Liver (tissue), 9 donors: ENCODE results near the gene RARRES2. TPM values are rescaled to one million over a fixed set of nuclear protein-coding genes. Genes with fewer than 3 reads are reported as not detected.
A peak's percentile ranks its signal among the peaks of the same experiment; 100 is the strongest.

Experiments
- DNase-seq: peaks from one replicate; pipeline ENCODE4 v3.0.0-alpha.2; 2017; ENCODE audit warnings: low spot score
- H3K27ac ChIP-seq, 2 donors: one replicate each; pipeline ENCODE4 v1.7.0; 2013; ENCODE audit warnings: inconsistent platforms in 2 of 2, low read length in 2 of 2, control low read depth in 1 of 2, low read depth in 1 of 2, mild to moderate bottlenecking in 1 of 2
- H3K27me3 ChIP-seq, 4 donors: one replicate each; pipeline versions ENCODE4 v1.6.1 to v1.7.0; 2013; ENCODE audit warnings: low read length in 3 of 4, inconsistent platforms in 1 of 4, mild to moderate bottlenecking in 1 of 4, moderate library complexity in 1 of 4; ENCODE audit not compliant: control insufficient read depth in 4 of 4, insufficient read depth in 4 of 4
- H3K36me3 ChIP-seq, 4 donors: one replicate each; pipeline versions ENCODE4 v1.6.1 to v1.7.0; 2013; ENCODE audit warnings: low read length in 3 of 4, mild to moderate bottlenecking in 3 of 4, low read depth in 1 of 4, moderate library complexity in 1 of 4; ENCODE audit not compliant: control insufficient read depth in 4 of 4, insufficient read depth in 3 of 4
- H3K4me1 ChIP-seq, 4 donors: one replicate each; pipeline versions ENCODE4 v1.6.1 to v1.7.0; 2013; ENCODE audit warnings: low read length in 3 of 4, mild to moderate bottlenecking in 3 of 4, moderate library complexity in 1 of 4; ENCODE audit not compliant: control insufficient read depth in 4 of 4, insufficient read depth in 4 of 4
- H3K4me3 ChIP-seq, 3 donors: one replicate each; pipeline versions ENCODE4 v1.6.1 to v1.7.0; 2013; ENCODE audit warnings: low read length in 3 of 3, control low read depth in 1 of 3, low read depth in 1 of 3, mild to moderate bottlenecking in 1 of 3
- H3K9ac ChIP-seq, 2 donors: one replicate each; pipeline ENCODE4 v1.7.0; 2013; ENCODE audit warnings: low read length in 2 of 2, mild to moderate bottlenecking in 2 of 2, moderate library complexity in 2 of 2, control low read depth in 1 of 2, low read depth in 1 of 2
- H3K9me3 ChIP-seq, 4 donors: one replicate each; pipeline versions ENCODE4 v1.6.1 to v1.7.0; 2013; ENCODE audit warnings: low read length in 3 of 4; ENCODE audit not compliant: control insufficient read depth in 4 of 4
- EGR1 ChIP-seq, 2 donors: IDR thresholded peaks; 2 replicates each; pipeline ENCODE4 v1.6.1; 2016 to 2018; ENCODE audit warnings: antibody characterized with exemption in 2 of 2, low read depth in 2 of 2
- FOXA1 ChIP-seq: IDR thresholded peaks from 2 replicates; pipeline ENCODE4 v1.6.1; 2016; ENCODE audit warnings: antibody characterized with exemption
- FOXA2 ChIP-seq: IDR thresholded peaks from 2 replicates; pipeline ENCODE4 v1.6.1; 2016; ENCODE audit warnings: antibody characterized with exemption
- GABPA ChIP-seq, 2 donors: IDR thresholded peaks in 1 of 2; conservative IDR thresholded peaks in 1 of 2; 2 replicates each; pipeline ENCODE4 v1.6.1; 2016; ENCODE audit warnings: antibody characterized with exemption in 2 of 2, mild to moderate bottlenecking in 1 of 2, moderate library complexity in 1 of 2
- HNF4A ChIP-seq, 2 donors: conservative IDR thresholded peaks; 2 replicates each; pipeline ENCODE4 v1.6.1; 2016; ENCODE audit warnings: antibody characterized with exemption in 2 of 2, mild to moderate bottlenecking in 2 of 2
- HNF4G ChIP-seq: IDR thresholded peaks from 2 replicates; pipeline ENCODE4 v1.6.1; 2016; ENCODE audit warnings: antibody characterized with exemption
- JUND ChIP-seq, 2 donors: IDR thresholded peaks; 2 replicates each; pipeline ENCODE4 v1.6.1; 2016; ENCODE audit warnings: antibody characterized with exemption in 2 of 2
- NR2F2 ChIP-seq: IDR thresholded peaks from 2 replicates; pipeline ENCODE4 v1.6.1; 2016; ENCODE audit warnings: antibody characterized with exemption
- RAD21 ChIP-seq, 2 donors: IDR thresholded peaks; 2 replicates each; pipeline ENCODE4 v1.6.1; 2016; ENCODE audit warnings: antibody characterized with exemption in 2 of 2, mild to moderate bottlenecking in 2 of 2
- REST ChIP-seq: IDR thresholded peaks from 2 replicates; pipeline ENCODE4 v1.6.1; 2016; ENCODE audit warnings: antibody characterized with exemption, mild to moderate bottlenecking
- RXRA ChIP-seq, 2 donors: IDR thresholded peaks; 2 replicates each; pipeline ENCODE4 v1.6.1; 2017 to 2018; ENCODE audit warnings: antibody characterized with exemption in 2 of 2, mild to moderate bottlenecking in 1 of 2
- SP1 ChIP-seq: IDR thresholded peaks from 2 replicates; pipeline ENCODE4 v1.6.1; 2018; ENCODE audit warnings: antibody characterized with exemption, mild to moderate bottlenecking
- TAF1 ChIP-seq: conservative IDR thresholded peaks from 2 replicates; pipeline ENCODE4 v1.6.1; 2016; ENCODE audit warnings: antibody characterized with exemption, mild to moderate bottlenecking
- YY1 ChIP-seq: IDR thresholded peaks from 2 replicates; pipeline ENCODE4 v1.6.1; 2016; ENCODE audit warnings: antibody characterized with exemption, mild to moderate bottlenecking
- WGBS: extraction: QIAGEN DNeasy Blood & Tissue Kit; methylation state at CpG from one replicate; pipeline ENCODE4 v1.1.7; 2013; 5-methylcytosine and 5-hydroxymethylcytosine counted together
- polyA plus RNA-seq, 2 donors: library from polyadenylated mRNA; stranded (reverse) in 1 of 2; unstranded in 1 of 2; fragments of 200-250 nt in 1 of 2; fragments of >200 nt in 1 of 2; fragmentation: Nextera tagmentation in 1 of 2; extraction: Ambion mirVana in 1 of 2; gene quantifications; one replicate each; pipeline versions ENCODE4 v1.2.1 to v1.2.3, GENCODE V29; 2013 to 2015
- total RNA-seq, 2 donors: library from RNA; depleted of rRNA; stranded (reverse); fragments of >200 nt; gene quantifications; one replicate each; pipeline ENCODE4 v1.2.3, GENCODE V29; 2014
- TF ChIP-seq, protein P1 (sequence below): IDR thresholded peaks from 2 replicates; pipeline ENCODE4 v1.6.1; 2016; ENCODE audit warnings: antibody characterized with exemption
- TF ChIP-seq, protein P2 (sequence below): IDR thresholded peaks from 2 replicates; pipeline ENCODE4 v1.6.1; 2016; ENCODE audit warnings: antibody characterized with exemption
- TF ChIP-seq, protein P3 (sequence below): fragments of 150-350 bp; IDR thresholded peaks from 2 replicates; pipeline ENCODE4 v1.5.1; 2017; ENCODE audit warnings: improper control_type of control experiment, low read depth, low read length; ENCODE audit not compliant: missing input control
- TF ChIP-seq, protein P4 (sequence below): IDR thresholded peaks from 2 replicates; pipeline ENCODE4 v1.6.1; 2016; ENCODE audit warnings: antibody characterized with exemption
- donor health status: healthy.
- donor health status: healthy.
- donor health status: healthy.
- donor health status: healthy.
- donor health status: healthy.

RARRES2 gene
- total and polyA plus RNA-seq, 4 donors, result 149 to 1,915 (median 842) TPM

- TF ChIP-seq, protein P1, sequence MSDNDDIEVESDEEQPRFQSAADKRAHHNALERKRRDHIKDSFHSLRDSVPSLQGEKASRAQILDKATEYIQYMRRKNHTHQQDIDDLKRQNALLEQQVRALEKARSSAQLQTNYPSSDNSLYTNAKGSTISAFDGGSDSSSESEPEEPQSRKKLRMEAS, result peak; percentile 34
- TF ChIP-seq, protein P2, sequence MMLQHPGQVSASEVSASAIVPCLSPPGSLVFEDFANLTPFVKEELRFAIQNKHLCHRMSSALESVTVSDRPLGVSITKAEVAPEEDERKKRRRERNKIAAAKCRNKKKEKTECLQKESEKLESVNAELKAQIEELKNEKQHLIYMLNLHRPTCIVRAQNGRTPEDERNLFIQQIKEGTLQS, result no peak
Observed at GRCh38 chr7:150368884-150369747, 27.7 kb upstream of the RARRES2 start (continued).

- under 1% methylated on average over 85 of the region's 85 CpGs for WGBS
- Histone ChIP-seq H3K27ac (peak within 1 kb of the TSS; percentile 98 to 99), H3K4me1 (peaks cover 2 to 40% (median 29%) of the 10 kb centered on the region in 4 donors)
Observed at GRCh38 chr7:150368096-150368883, 26.9 kb upstream of the RARRES2 start, which contains the start of gene REPIN1. Gene REPIN1, plus strand, starts transcription at chr7:150368822. Its CDS starts 890 bp downstream, at chr7:150369712.

More at GRCh38 chr7:150368096-150368883, 26.9 kb upstream of the RARRES2 start, which contains the start of gene REPIN1:
- Histone ChIP-seq H3K9ac (peak within 1 kb of the TSS; percentile 90 to 95), H3K36me3 (peaks cover 4 to 14% (median 12%) of the 10 kb centered on the region in 4 donors), H3K4me3 (peak within 1 kb of the TSS; percentile 76 to 97 (median 82)), H3K27me3 (no peaks in the 10 kb centered on the region), H3K9me3 (no peaks in the 10 kb centered on the region)
- DNase-seq, result peak; percentile 89
- TF ChIP-seq HNF4A (conservative IDR thresholded peaks at IDR 0.05) (peak in 1 of 2 donors; percentile 13), NR2F2 (no peak), YY1 (no peak), TAF1 (no peak), EGR1 (IDR thresholded peaks at IDR 0.05; ENCODE audit: low read depth in 2 of 2) (peak in 1 of 2 donors; percentile 1), FOXA2 (no peak), RAD21 (IDR thresholded peaks at IDR 0.05) (no peak), HNF4G (no peak), REST (no peak), GABPA (IDR thresholded peaks at IDR 0.05 in 1 of 2, conservative IDR thresholded peaks at IDR 0.05 in 1 of 2) (no peak), FOXA1 (no peak), JUND (IDR thresholded peaks at IDR 0.05) (no peak), RXRA (IDR thresholded peaks at IDR 0.05) (peak in 1 of 2 donors; percentile 53), SP1 (no peak)
- TF ChIP-seq, protein P3, sequence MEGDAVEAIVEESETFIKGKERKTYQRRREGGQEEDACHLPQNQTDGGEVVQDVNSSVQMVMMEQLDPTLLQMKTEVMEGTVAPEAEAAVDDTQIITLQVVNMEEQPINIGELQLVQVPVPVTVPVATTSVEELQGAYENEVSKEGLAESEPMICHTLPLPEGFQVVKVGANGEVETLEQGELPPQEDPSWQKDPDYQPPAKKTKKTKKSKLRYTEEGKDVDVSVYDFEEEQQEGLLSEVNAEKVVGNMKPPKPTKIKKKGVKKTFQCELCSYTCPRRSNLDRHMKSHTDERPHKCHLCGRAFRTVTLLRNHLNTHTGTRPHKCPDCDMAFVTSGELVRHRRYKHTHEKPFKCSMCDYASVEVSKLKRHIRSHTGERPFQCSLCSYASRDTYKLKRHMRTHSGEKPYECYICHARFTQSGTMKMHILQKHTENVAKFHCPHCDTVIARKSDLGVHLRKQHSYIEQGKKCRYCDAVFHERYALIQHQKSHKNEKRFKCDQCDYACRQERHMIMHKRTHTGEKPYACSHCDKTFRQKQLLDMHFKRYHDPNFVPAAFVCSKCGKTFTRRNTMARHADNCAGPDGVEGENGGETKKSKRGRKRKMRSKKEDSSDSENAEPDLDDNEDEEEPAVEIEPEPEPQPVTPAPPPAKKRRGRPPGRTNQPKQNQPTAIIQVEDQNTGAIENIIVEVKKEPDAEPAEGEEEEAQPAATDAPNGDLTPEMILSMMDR, result no peak
- TF ChIP-seq, protein P1, result no peak
- TF ChIP-seq, protein P4, sequence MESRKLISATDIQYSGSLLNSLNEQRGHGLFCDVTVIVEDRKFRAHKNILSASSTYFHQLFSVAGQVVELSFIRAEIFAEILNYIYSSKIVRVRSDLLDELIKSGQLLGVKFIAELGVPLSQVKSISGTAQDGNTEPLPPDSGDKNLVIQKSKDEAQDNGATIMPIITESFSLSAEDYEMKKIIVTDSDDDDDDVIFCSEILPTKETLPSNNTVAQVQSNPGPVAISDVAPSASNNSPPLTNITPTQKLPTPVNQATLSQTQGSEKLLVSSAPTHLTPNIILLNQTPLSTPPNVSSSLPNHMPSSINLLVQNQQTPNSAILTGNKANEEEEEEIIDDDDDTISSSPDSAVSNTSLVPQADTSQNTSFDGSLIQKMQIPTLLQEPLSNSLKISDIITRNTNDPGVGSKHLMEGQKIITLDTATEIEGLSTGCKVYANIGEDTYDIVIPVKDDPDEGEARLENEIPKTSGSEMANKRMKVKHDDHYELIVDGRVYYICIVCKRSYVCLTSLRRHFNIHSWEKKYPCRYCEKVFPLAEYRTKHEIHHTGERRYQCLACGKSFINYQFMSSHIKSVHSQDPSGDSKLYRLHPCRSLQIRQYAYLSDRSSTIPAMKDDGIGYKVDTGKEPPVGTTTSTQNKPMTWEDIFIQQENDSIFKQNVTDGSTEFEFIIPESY, result peak; percentile 3
- TF ChIP-seq, protein P2, result no peak
